Measurements from ENCODE around the gene NXPH2. TPM values are rescaled to one million over a fixed set of nuclear protein-coding genes. Genes with fewer than 3 reads are reported as not detected.

The NXPH2 gene
- total and polyA plus RNA-seq, 2 donors (not counting 3 experiments of a cell fraction or from before 2014, with no cell fraction given) = not detected

- no peak overlapping the region for H3K4me2 ChIP-seq (ENCODE audit: insufficient read depth, low read length)
- no peaks in the 10 kb centered on the region for H3K4me1 ChIP-seq (ENCODE audit: control insufficient read depth, extremely low read depth, insufficient read depth, low read length)
- no peaks in the 10 kb centered on the region for H3K9me1 ChIP-seq (replicated peaks; ENCODE audit: control insufficient read depth, extremely low read depth, insufficient read depth, low read length)
- dilution Hi-C loops (cut with MboI; ENCODE audit: extremely low pct_ligation_motif_present, low sequenced_read_pairs) = no loop called here
- H2AFZ ChIP-seq (ENCODE audit: low read depth, low read length) = no peak overlapping the region
- ChIA-PET CTCF (no interaction called here), POLR2A (no interaction called here)
- H3K79me2 ChIP-seq (ENCODE audit: control insufficient read depth, insufficient read depth, low read length) = no peaks in the 10 kb centered on the region
- intact Hi-C loops (cut with micrococcal nuclease) = no loop called here
- H4K20me1 ChIP-seq (replicated peaks; ENCODE audit: control insufficient read depth, extremely low read depth, insufficient read depth, low read length) = no peaks in the 10 kb centered on the region
- no peak overlapping the region for H3K9ac ChIP-seq (replicated peaks; ENCODE audit: extremely low read depth, insufficient read depth, low read length)
- no TSS peak for BruUV-seq (replicated peaks)
- no peak overlapping the region for H3K4me3 ChIP-seq (replicated peaks in 1 of 3; ENCODE audit: insufficient read depth in 1 of 3, low read depth in 1 of 3, low read length in 3 of 3)
- peaks cover 0 to under 1% of the 10 kb centered on the region in 2 experiments for H3K27me3 ChIP-seq (ENCODE audit: control insufficient read depth in 2 of 2, insufficient read depth in 2 of 2, low read length in 2 of 2)
- H3K9me3 ChIP-seq (replicated peaks; ENCODE audit: control insufficient read depth, insufficient read depth, low read length) = no peaks in the 10 kb centered on the region
- FAIRE-seq = no peak
- no peak for DNase-seq (ENCODE audit: low read depth, low spot score)
- TF ChIP-seq JUN (IDR thresholded peaks at IDR 0.05; ENCODE audit: borderline replicate concordance, insufficient read depth, insufficient read length, low read depth) (no peak), FOS (IDR thresholded peaks at IDR 0.05; ENCODE audit: borderline replicate concordance, insufficient read depth, low read length) (no peak), CTCF (IDR thresholded peaks at IDR 0.05; ENCODE audit: extremely low read depth in 1 of 2, insufficient read depth in 1 of 2, low read depth in 1 of 2, low read length in 2 of 2) (no peak), POLR2AphosphoS5 (IDR thresholded peaks at IDR 0.05; ENCODE audit: insufficient read depth, low read depth, low read length) (no peak), EZH2 (IDR thresholded peaks at IDR 0.05; ENCODE audit: borderline replicate concordance, low read depth, low read length, severe bottlenecking) (no peak), MYC (IDR thresholded peaks at IDR 0.05; ENCODE audit: low read depth, low read length) (no peak), POLR2A (IDR thresholded peaks at IDR 0.05; ENCODE audit: low read depth, low read length) (no peak), MAX (IDR thresholded peaks at IDR 0.05; ENCODE audit: insufficient read depth, insufficient read length) (no peak), GATA2 (IDR thresholded peaks at IDR 0.05; ENCODE audit: insufficient read depth, insufficient read length, low read depth, low read length) (no peak)
- no peak overlapping the region for H3K27ac ChIP-seq (ENCODE audit: insufficient read depth, low read depth, low read length)
- H3K36me3 ChIP-seq (ENCODE audit: control insufficient read depth in 2 of 2, extremely low read depth in 1 of 2, insufficient read depth in 2 of 2, low read length in 2 of 2) = no peaks in the 10 kb centered on the region
These were observed 57.9 kb downstream of the NXPH2 start for GRCh38 chr2:138722316-138722715.

Measured in endothelial cell of umbilical vein (primary cell).